ENCODE data around the gene CHGA. TPM values are rescaled to one million over a fixed set of nuclear protein-coding genes. Genes with fewer than 3 reads are reported as not detected.

CHGA gene
- total RNA-seq, 1 experiment from 2014 or later = not detected

DNA sequence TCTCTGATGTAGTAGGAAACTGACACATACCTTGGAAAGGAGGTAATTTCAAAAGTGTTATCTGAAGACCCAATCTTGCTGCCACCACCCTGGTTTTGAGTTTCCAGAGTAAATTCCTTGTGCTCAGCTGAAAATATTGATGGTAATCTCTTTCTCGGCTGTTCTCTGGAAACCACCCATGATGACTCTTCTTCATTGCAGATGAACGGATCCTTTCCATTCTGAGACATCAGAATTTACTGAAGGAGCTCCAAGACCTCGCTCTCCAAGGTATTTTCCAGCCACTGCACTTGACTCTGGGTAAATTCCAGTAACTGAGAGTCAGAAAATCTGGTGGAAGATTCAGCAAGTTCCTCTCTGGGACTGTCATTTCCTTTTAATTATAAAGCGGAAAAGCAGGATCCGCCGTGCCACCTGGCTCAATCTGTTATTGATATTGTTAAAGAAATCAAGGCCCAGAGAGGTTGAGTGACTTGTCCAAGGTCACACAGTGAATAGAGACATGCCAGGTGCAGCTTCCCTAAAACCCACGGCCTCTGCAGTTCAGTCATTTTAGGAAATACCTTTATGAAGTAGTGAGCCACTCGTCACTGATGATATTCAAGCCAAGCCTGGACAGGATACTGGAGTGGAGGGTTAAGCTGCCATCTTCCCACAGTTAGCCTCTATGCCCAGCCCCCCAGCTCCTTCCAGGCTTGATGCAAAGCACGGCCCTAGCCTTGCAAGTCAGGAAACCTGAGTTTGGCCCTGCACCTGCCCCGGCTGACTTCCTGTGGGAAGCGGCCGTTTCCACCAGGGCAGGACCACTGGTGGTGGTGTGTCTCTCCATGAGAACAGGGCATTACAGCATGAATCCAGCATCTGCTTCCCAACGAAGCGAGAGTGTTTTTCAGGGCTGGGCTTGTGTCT is 4.7 kb downstream of the CHGA start:
- no peaks in the 10 kb centered on the region for H3K79me2 ChIP-seq (ENCODE audit: low read depth)
- H3K27me3 ChIP-seq (ENCODE audit: insufficient read depth, low read depth) = no peaks in the 10 kb centered on the region
- no peaks in the 10 kb centered on the region for H3K9me2 ChIP-seq (ENCODE audit: insufficient read depth)
- POLR2A ChIA-PET (ENCODE audit: unreplicated experiment) = no interaction called here
- TF ChIP-seq EZH2 (IDR thresholded peaks at IDR 0.05; ENCODE audit: low read depth) = no peak
- TF ChIP-seq, protein P1, sequence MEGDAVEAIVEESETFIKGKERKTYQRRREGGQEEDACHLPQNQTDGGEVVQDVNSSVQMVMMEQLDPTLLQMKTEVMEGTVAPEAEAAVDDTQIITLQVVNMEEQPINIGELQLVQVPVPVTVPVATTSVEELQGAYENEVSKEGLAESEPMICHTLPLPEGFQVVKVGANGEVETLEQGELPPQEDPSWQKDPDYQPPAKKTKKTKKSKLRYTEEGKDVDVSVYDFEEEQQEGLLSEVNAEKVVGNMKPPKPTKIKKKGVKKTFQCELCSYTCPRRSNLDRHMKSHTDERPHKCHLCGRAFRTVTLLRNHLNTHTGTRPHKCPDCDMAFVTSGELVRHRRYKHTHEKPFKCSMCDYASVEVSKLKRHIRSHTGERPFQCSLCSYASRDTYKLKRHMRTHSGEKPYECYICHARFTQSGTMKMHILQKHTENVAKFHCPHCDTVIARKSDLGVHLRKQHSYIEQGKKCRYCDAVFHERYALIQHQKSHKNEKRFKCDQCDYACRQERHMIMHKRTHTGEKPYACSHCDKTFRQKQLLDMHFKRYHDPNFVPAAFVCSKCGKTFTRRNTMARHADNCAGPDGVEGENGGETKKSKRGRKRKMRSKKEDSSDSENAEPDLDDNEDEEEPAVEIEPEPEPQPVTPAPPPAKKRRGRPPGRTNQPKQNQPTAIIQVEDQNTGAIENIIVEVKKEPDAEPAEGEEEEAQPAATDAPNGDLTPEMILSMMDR (conservative IDR thresholded peaks at IDR 0.05) = no peak
- H3K4me3 ChIP-seq = no peak overlapping the region
- DNase-seq = peak in 1 of 2 experiments; percentile 74
- BruUV-seq (replicated peaks) = no TSS peak
- no peaks in the 10 kb centered on the region for H4K20me1 ChIP-seq (ENCODE audit: insufficient read depth)
- H3K9me3 ChIP-seq (ENCODE audit: insufficient read depth, low read depth) = no peaks in the 10 kb centered on the region
- 0 out of 2 replicates have a peak overlapping the region, but pooled peaks have one; percentile 28 for H3K27ac ChIP-seq
- no peak overlapping the region for H2AFZ ChIP-seq
- CTCF ChIA-PET = no interaction called here
- H3K36me3 ChIP-seq (ENCODE audit: low read depth) = no peaks in the 10 kb centered on the region
- intact Hi-C loops (cut with micrococcal nuclease; ENCODE audit: unreplicated experiment) = no loop called here
- peak overlapping the region; percentile 4; the same call in 1 of the 2 replicates for H3K4me2 ChIP-seq
- H3F3A ChIP-seq (ENCODE audit: insufficient read depth, low read depth) = peaks cover 24% of the 10 kb centered on the region
- peaks cover 21% of the 10 kb centered on the region for H3K4me1 ChIP-seq (replicated peaks; ENCODE audit: insufficient read depth)

DNA sequence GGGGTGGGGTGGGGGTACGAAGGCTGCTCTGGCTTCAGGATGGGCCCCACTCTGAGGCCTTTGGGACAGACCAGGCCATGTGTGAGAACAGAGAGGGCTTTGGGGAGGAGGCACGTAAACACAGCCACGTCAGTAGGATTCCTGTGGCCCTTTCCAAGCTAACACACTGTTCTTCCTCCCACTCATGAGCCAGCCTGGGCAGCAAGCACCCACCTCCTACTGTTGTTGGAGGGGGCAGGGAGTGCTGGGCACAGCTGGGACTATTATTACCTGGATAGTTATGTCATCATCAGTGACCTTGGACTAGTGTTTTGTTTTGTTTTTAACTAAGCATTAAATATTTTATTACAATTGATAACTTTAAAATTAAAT is 5.3 kb downstream of the CHGA start:
- no TSS peak for BruUV-seq (replicated peaks)
- no peak for DNase-seq
- H4K20me1 ChIP-seq (ENCODE audit: insufficient read depth) = no peaks in the 10 kb centered on the region
- H3K9me3 ChIP-seq (ENCODE audit: insufficient read depth, low read depth) = no peaks in the 10 kb centered on the region
- intact Hi-C loops (cut with micrococcal nuclease; ENCODE audit: unreplicated experiment) = no loop called here
- no peaks in the 10 kb centered on the region for H3K79me2 ChIP-seq (ENCODE audit: low read depth)
- H3K4me1 ChIP-seq (replicated peaks; ENCODE audit: insufficient read depth) = peaks cover 21% of the 10 kb centered on the region
- no peak overlapping the region for H2AFZ ChIP-seq
- H3K27ac ChIP-seq = no peak overlapping the region
- no peaks in the 10 kb centered on the region for H3K9me2 ChIP-seq (ENCODE audit: insufficient read depth)
- H3K36me3 ChIP-seq (ENCODE audit: low read depth) = no peaks in the 10 kb centered on the region
- H3F3A ChIP-seq (ENCODE audit: insufficient read depth, low read depth) = peaks cover 24% of the 10 kb centered on the region
- ChIA-PET POLR2A (ENCODE audit: unreplicated experiment) (no interaction called here), CTCF (no interaction called here)
- H3K27me3 ChIP-seq (ENCODE audit: insufficient read depth, low read depth) = no peaks in the 10 kb centered on the region
- no peak overlapping the region for H3K4me3 ChIP-seq
- H3K4me2 ChIP-seq = no peak overlapping the region
- no peak for TF ChIP-seq EZH2 (IDR thresholded peaks at IDR 0.05; ENCODE audit: low read depth)
- TF ChIP-seq, protein P1 (conservative IDR thresholded peaks at IDR 0.05) = no peak

DNA sequence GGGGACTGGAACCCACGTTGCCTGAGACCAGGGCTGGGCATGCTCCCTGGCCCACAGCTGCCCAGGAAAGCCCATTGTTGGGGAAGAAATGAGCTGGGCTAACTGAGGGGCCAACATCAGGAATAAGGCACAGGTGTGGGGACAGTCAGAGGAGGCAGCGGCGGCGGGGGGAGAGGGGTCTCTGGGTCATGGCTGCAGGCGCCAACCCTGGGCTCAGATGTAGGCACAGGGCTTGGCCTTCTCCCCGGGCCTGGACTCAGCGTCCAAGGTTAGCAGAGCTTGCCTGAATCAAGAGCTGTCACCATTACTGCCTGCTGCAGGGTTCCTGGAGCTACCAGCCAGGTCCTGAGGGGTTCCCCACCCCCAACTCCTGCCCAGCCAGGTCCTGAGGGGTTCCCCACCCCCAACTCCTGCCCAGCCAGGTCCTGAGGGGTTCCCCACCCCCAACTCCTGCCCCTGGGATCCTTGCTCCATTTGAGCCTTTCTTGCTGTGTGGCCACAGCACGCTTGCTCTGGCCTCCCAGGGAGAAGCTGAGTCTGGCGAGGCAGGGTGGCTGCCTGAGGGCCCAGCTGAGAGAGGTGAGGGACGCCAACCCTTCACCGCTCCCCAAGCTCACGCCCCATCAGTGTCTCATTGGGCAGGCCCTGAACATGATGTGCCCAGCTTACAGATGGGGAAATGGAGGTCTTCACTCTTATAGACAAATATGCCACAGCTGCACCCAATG is 6.2 kb downstream of the CHGA start:
- Histone ChIP-seq H3K36me3 (ENCODE audit: low read depth) (no peaks in the 10 kb centered on the region), H4K20me1 (ENCODE audit: insufficient read depth) (no peaks in the 10 kb centered on the region), H3K4me1 (replicated peaks; ENCODE audit: insufficient read depth) (peaks cover 21% of the 10 kb centered on the region), H2AFZ (no peak overlapping the region), H3K79me2 (ENCODE audit: low read depth) (no peaks in the 10 kb centered on the region), H3F3A (ENCODE audit: insufficient read depth, low read depth) (peaks cover 24% of the 10 kb centered on the region), H3K4me3 (no peak overlapping the region), H3K27me3 (ENCODE audit: insufficient read depth, low read depth) (no peaks in the 10 kb centered on the region), H3K9me2 (ENCODE audit: insufficient read depth) (no peaks in the 10 kb centered on the region), H3K9me3 (ENCODE audit: insufficient read depth, low read depth) (no peaks in the 10 kb centered on the region), H3K27ac (no peak overlapping the region), H3K4me2 (no peak overlapping the region)
- CTCF ChIA-PET = no interaction called here
- no peak for TF ChIP-seq EZH2 (IDR thresholded peaks at IDR 0.05; ENCODE audit: low read depth)
- TF ChIP-seq, protein P1 (conservative IDR thresholded peaks at IDR 0.05) = no peak
- intact Hi-C loops (cut with micrococcal nuclease; ENCODE audit: unreplicated experiment) = no loop called here
- POLR2A ChIA-PET (ENCODE audit: unreplicated experiment) = no interaction called here
- no peak for DNase-seq
- BruUV-seq (replicated peaks) = no TSS peak

All from PC-9 (cell line).